ENCODE results near the gene CD81. TPM values are rescaled to one million over a fixed set of nuclear protein-coding genes. Genes with fewer than 3 reads are reported as not detected.

Gene CD81
- total RNA-seq, 3 donors from 2014 or later = 311 to 770 (median 330) TPM

DNA sequence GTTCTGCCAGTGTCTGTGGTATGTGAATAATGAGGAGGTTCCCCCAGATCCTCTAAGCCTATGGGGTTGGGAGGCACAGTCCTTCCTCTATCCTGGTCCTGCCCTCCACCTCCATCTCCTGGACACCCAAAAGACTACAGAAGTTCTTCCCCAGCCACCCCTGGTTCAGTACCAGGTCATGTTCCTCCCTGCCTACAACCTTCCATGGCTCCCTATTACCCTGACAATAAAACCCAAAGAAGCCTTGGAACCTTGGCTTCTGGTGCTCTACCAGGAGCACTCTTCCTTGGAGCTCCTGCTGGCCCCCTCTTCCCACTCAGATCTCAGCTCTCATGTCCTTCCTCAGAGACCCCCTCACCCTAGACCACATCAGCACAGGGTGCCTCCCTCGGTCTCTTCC lies 54.3 kb downstream of the CD81 start:
- H3K36me3 ChIP-seq = no peaks in the 10 kb centered on the region
- TF ChIP-seq POLR2A (IDR thresholded peaks at IDR 0.05) = no peak
- no peaks in the 10 kb centered on the region for H3K9me3 ChIP-seq
- peaks cover 0 to 4% of the 10 kb centered on the region in 2 donors for H3K27me3 ChIP-seq
- H3K4me3 ChIP-seq = no peak overlapping the region
- no peaks in the 10 kb centered on the region for H3K4me1 ChIP-seq
- intact Hi-C loops (cut with DNase I; ENCODE audit: low total_unique reads) = loop anchor here (5.0 kb wide), 1 partner anchor 461 kb away; no protein-coding TSS in a partner anchor
- H3K27ac ChIP-seq = no peak overlapping the region
- DNase-seq (ENCODE audit: low spot score in 2 of 2) = no peak

DNA sequence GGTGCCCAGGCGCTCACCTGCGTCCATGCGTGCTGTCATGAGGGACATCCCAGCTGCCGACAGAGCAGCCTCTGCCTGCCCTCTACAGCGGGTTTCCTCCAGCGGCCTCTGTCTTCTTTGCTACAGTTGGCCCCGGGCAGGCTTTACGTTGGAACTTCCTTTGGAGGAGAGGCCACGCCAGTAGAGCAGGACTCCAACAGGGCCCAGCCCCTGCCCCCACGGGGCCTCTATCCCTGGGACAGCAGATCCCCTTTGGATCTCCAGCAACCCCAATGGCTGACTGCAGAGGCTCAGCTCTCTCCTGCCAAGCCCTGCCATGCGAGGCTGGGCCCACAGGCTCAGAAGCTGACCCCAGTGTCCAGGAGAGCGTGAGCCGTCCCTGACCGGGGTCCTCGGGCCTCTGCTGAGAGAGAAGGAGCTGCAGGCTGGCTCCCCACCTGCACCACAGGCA lies 55.1 kb downstream of the CD81 start:
- intact Hi-C loops (cut with DNase I; ENCODE audit: low total_unique reads) = loop anchor here (5.0 kb wide), 1 partner anchor 460 kb away; no protein-coding TSS in a partner anchor

DNA sequence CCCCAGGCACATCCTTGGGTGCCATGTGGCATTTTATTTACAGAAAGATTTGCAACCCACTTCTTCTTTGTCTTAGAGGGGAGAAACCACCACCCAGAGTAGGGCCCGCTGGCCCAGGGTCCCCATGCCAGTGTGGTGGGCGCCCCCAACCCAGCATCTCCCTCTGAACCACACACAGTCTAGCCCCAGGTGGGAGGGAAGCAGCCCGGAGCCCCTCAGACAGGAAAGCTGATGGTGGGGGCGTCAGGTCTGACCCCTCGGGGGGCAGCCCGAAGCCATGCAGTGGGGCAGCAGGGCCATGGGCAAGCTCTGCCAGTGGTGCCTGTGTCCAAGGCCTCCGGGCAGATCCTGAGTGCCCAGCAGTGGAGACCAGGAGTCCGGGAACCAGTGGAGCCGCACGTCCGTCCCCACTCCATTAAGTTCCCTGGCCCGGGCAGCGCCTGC lies 55.5 kb downstream of the CD81 start:
- no peak for TF ChIP-seq POLR2AphosphoS5 (IDR thresholded peaks at IDR 0.05)
- TF ChIP-seq, protein P1, sequence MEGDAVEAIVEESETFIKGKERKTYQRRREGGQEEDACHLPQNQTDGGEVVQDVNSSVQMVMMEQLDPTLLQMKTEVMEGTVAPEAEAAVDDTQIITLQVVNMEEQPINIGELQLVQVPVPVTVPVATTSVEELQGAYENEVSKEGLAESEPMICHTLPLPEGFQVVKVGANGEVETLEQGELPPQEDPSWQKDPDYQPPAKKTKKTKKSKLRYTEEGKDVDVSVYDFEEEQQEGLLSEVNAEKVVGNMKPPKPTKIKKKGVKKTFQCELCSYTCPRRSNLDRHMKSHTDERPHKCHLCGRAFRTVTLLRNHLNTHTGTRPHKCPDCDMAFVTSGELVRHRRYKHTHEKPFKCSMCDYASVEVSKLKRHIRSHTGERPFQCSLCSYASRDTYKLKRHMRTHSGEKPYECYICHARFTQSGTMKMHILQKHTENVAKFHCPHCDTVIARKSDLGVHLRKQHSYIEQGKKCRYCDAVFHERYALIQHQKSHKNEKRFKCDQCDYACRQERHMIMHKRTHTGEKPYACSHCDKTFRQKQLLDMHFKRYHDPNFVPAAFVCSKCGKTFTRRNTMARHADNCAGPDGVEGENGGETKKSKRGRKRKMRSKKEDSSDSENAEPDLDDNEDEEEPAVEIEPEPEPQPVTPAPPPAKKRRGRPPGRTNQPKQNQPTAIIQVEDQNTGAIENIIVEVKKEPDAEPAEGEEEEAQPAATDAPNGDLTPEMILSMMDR (IDR thresholded peaks at IDR 0.05) = no peak
- TF ChIP-seq POLR2A (IDR thresholded peaks at IDR 0.05) = no peak
- no peak for DNase-seq (ENCODE audit: low spot score in 2 of 2)
- no peak overlapping the region for H3K27ac ChIP-seq

More for the DNA sequence above, 55.1 kb downstream of the CD81 start:
- Histone ChIP-seq H3K9me3 (no peaks in the 10 kb centered on the region), H3K27ac (no peak overlapping the region), H3K27me3 (peaks cover 0 to 9% of the 10 kb centered on the region in 2 donors), H3K4me1 (no peaks in the 10 kb centered on the region), H3K4me3 (no peak overlapping the region), H3K36me3 (no peaks in the 10 kb centered on the region)
- TF ChIP-seq POLR2A (IDR thresholded peaks at IDR 0.05) (no peak), POLR2AphosphoS5 (IDR thresholded peaks at IDR 0.05) (no peak)
- TF ChIP-seq, protein P1 (IDR thresholded peaks at IDR 0.05) = no peak
- no peak for DNase-seq (ENCODE audit: low spot score in 2 of 2)

DNA sequence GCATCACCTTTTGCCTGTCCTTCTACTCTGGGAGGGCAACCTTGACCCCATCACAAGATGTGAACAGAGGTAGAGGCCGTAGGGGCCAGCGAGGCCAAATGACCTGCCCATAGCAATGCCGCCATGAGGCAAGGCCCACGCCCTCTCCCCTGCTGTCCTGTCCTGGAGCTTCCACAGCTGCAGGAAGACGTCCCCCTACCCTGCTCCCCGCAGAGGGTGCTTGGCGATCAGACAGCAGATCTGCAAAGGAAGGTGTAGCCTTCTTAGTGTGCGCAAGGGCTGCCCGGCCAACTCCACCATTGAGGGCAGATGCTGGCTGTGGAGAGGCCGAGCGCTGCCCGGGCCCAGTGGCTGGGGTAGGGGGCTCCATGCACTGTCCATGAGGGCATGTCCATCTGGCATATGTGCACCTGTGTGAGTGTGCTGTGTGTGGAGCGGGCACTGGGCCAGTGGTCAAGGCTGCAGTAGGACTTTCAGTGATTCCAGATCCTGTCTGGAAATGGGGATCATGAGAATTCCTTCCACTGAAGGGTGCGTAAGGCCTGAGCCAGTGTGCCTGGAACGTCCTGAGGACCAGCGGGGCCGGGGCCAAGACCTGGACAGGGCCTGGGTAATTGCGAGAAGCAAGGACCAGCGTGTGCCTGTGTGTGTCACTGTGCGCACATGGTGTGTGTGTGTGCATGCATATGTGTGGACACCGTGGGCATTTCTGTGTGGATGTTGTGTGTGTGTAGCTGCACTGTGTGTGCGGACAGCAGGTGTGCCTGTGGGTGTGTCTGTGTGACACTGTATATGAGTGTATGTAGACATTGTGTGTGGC lies 56.2 kb downstream of the CD81 start:
- no peak for DNase-seq (ENCODE audit: low spot score in 2 of 2)
- TF ChIP-seq, protein P1 (IDR thresholded peaks at IDR 0.05) = no peak
- TF ChIP-seq POLR2A (IDR thresholded peaks at IDR 0.05) = no peak
- no peak for TF ChIP-seq POLR2AphosphoS5 (IDR thresholded peaks at IDR 0.05)
- intact Hi-C loops (cut with DNase I; ENCODE audit: low total_unique reads) = loop anchor here (5.0 kb wide), 1 partner anchor 459 kb away; no protein-coding TSS in a partner anchor

More for the DNA sequence above, 55.5 kb downstream of the CD81 start:
- H3K27me3 ChIP-seq = peaks cover 0 to 9% of the 10 kb centered on the region in 2 donors
- no peak overlapping the region for H3K4me3 ChIP-seq
- H3K9me3 ChIP-seq = no peaks in the 10 kb centered on the region
- intact Hi-C loops (cut with DNase I; ENCODE audit: low total_unique reads) = loop anchor here (5.0 kb wide), 1 partner anchor 460 kb away; no protein-coding TSS in a partner anchor
- H3K36me3 ChIP-seq = no peaks in the 10 kb centered on the region
- H3K4me1 ChIP-seq = no peaks in the 10 kb centered on the region

DNA sequence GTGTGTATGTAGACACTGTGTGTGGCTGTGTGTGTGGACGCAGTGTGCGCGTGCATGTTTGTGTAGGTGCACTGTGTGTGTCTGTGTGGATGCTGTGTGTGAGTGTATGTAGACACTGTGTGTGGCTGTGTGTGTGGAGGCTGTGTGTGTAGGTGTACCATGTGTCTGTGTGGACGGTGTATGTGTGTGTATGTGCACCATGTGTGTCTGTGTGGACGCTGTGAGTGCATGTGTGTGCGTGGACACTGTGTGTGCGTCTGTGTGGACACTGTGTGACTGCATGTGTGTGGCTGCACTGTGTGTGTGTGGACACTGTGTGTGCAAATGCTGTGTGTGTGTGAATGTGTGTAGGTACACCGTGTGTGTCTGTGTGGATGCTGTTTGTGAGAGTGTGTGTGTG lies 56.9 kb downstream of the CD81 start:
- Histone ChIP-seq H3K4me3 (no peak overlapping the region), H3K27ac (no peak overlapping the region), H3K4me1 (no peaks in the 10 kb centered on the region), H3K9me3 (no peaks in the 10 kb centered on the region), H3K36me3 (no peaks in the 10 kb centered on the region), H3K27me3 (peaks cover 0 to 9% of the 10 kb centered on the region in 2 donors)
- no peak for DNase-seq (ENCODE audit: low spot score in 2 of 2)
- intact Hi-C loops (cut with DNase I; ENCODE audit: low total_unique reads) = loop anchor here (5.0 kb wide), 1 partner anchor 458 kb away; no protein-coding TSS in a partner anchor
- TF ChIP-seq, protein P1 (IDR thresholded peaks at IDR 0.05) = no peak
- TF ChIP-seq POLR2AphosphoS5 (IDR thresholded peaks at IDR 0.05) = no peak
- no peak for TF ChIP-seq POLR2A (IDR thresholded peaks at IDR 0.05)

More for the DNA sequence above, 56.2 kb downstream of the CD81 start:
- Histone ChIP-seq H3K36me3 (no peaks in the 10 kb centered on the region), H3K27me3 (peaks cover 0 to 9% of the 10 kb centered on the region in 2 donors), H3K4me1 (no peaks in the 10 kb centered on the region), H3K9me3 (no peaks in the 10 kb centered on the region), H3K4me3 (no peak overlapping the region), H3K27ac (no peak overlapping the region)
